Right lobe of liver (tissue), 4 donors: ENCODE data around the gene AOAH.

Source experiments
- CTCF ChIP-seq, 4 donors: fragments of 200-600 bp in 3 of 4; fragments of 450-650 bp in 1 of 4; IDR thresholded peaks; one replicate each; pipeline versions ENCODE4 v1.5.1 to v1.8.0; 2016 to 2022; ENCODE audit warnings: antibody characterized with exemption in 4 of 4, mild to moderate bottlenecking in 2 of 4
- POLR2A ChIP-seq: fragments of 450-650 bp; IDR thresholded peaks from one replicate; pipeline ENCODE4 v1.6.1; 2017; ENCODE audit warnings: antibody characterized with exemption, mild to moderate bottlenecking
- donor health status: DM: no; HTN: no; CAD: no.
- donor health status: DM: no; HTN: no; CAD: no.
- donor health status: DM: no; HTN: yes; CAD: no.

DNA sequence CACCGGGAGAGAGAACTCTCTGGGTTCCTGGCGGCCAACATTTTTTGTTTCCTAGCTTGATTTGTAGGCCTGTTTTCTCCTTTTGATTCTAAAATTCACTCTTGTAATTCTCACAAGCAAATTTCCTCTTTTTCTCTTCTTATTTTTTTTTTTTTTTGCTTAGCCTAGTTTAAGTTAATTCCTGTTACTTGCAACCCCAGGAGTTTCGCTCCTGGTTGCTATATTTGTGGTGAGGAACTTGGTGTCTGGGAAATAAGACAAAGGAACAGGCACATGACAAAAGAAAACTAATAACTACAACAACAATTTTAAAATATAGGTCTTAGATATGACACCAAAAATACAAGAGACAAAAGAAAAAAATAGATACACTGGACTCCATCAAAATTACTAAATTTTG lies 6.7 kb downstream of the AOAH start:
- TF ChIP-seq CTCF (IDR thresholded peaks at IDR 0.05): no peak
- TF ChIP-seq POLR2A: no peak
